DMS53 (cell line): ENCODE data around the gene KRTAP10-9.
"Not testable (repeated sequence)": the region's sequence is repeated elsewhere in the genome, so short reads cannot be mapped to it uniquely, and the experiment has no call there.

ENCODE experiments used
- DNase-seq: peaks from one replicate; lab custom pipeline; 2025; lab: John Stamatoyannopoulos, UW

Gene KRTAP10-9

DNA sequence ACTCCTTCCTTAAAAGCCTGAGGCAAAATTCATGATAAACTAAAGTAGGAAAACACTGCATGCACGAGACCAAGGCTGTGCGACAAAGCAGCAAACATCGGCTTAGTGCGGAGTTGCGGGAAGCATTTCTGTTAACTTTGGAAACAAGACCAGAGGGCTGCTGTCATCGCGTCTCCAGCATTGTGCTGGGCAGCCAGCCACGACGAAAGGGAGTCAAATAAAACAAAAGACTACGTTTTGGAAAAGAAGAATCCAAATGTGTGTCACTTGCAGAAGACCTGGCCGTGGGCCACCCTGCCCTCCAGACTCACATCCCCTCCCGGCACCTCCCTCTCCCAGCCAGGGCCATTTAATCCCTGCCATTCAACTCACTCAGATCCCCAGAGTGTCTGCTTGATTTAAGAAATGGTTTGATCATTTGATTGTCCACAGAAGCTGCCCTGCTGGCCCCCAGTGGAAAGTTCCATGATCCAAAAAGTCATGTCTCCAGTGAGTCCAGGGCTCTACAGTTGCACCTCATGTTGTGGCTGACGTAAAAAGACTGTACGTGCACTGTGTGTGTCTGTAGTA lies 16.9 kb downstream of the KRTAP10-9 start:
- DNase-seq, result no peak

DNA sequence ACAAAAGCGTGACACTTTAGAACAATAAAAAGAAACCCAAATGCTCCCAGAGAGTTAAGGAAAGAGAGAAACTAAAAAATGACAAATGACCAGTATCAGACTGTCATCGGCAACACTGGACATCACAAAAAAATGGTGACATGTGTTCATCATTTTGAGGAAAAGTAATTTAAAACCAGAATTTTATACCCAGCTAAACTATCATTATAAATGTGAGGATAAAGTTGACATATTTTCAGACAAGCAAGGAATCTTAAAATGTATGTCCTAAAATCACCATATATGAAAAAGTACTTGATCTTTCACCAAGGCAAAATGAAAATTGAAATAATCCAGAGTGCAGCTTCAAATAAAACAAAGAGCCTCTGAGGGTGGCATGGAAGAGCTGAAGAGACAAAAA lies 18.0 kb downstream of the KRTAP10-9 start:
- no peak for DNase-seq

DNA sequence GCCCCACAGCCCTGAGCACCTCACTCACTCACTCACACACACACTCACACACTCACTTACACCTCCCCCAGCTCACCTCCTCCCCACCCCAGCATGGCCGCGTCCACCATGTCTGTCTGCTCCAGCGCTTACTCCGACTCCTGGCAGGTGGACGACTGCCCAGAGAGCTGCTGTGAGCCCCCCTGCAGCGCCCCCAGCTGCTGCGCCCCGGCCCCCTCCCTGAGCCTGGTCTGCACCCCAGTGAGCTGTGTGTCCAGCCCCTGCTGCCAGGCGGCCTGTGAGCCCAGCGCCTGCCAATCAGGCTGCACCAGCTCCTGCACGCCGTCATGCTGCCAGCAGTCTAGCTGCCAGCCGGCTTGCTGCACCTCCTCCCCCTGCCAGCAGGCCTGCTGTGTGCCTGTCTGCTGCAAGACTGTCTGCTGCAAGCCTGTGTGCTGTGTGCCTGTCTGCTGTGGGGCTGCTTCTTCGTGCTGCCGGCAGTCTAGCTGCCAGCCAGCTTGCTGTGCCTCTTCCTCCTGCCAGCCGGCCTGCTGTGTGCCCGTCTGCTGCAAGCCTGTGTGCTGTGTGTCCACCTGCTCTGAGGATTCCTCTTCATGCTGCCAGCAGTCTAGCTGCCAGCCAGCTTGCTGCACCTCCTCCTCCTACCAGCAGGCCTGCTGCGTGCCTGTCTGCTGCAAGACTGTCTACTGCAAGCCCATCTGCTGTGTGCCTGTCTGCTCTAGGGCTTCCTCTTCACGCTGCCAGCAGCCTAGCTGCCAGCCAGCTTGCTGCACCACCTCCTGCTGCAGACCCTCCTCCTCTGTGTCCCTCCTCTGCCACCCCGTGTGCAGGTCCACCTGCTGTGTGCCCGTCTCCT lies 19.7 kb downstream of the KRTAP10-9 start, which contains the start of gene KRTAP10-11:
TSS of gene KRTAP10-11 (plus strand) at position 49 of the 856 bp plus-strand sequence. CDS start at position 94, 45 bp downstream.
- DNase-seq, result not testable (repeated sequence)

DNA sequence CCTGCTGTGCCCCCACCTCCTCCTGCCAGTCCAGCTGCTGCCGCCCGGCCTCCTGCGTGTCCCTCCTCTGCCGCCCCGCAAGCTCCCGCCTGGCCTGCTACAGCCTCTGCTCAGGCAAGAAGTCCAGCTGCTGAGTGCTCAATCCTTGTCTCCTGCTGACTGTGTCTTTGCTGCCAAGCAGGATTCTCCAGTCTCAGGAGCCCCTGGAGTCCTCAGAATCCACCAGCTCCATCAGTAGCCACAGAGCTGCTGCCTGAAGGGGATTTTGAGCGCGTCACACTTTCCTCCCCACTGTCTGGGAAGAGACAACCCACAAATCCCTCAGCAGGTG lies 20.3 kb downstream of the KRTAP10-9 start:
- no peak for DNase-seq

GRCh38 chr21:44648557-44649311 lies 21.8 kb downstream of the KRTAP10-9 start:
- no peak for DNase-seq

DNA sequence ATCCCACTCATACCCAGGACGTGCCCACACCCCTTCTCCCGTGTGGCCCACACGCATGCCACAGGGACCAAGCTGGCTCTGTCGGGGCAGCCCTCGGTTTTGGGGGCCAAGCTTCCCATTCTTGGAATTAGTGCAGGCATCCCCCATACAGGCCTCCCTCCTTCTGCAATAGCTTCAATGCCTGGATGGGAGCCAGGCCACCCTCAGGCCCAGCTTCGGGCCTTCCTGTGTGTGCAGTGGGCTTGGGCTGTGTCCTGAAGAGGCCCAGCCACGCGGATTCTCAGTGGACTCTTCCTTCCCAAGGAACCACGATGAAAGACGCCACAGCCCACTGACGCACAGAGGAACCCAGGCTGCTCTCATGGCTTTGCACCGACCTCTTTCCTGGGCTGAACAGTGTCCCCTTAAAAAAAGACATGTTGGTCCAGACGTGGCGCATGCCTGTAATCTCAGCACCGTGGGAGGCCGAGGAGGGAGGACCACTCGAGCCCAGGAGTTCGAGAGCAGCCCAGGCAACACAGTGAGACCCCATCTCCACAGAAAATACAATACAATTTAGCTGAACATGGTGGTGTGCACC lies 22.7 kb downstream of the KRTAP10-9 start:
- no peak for DNase-seq

DNA sequence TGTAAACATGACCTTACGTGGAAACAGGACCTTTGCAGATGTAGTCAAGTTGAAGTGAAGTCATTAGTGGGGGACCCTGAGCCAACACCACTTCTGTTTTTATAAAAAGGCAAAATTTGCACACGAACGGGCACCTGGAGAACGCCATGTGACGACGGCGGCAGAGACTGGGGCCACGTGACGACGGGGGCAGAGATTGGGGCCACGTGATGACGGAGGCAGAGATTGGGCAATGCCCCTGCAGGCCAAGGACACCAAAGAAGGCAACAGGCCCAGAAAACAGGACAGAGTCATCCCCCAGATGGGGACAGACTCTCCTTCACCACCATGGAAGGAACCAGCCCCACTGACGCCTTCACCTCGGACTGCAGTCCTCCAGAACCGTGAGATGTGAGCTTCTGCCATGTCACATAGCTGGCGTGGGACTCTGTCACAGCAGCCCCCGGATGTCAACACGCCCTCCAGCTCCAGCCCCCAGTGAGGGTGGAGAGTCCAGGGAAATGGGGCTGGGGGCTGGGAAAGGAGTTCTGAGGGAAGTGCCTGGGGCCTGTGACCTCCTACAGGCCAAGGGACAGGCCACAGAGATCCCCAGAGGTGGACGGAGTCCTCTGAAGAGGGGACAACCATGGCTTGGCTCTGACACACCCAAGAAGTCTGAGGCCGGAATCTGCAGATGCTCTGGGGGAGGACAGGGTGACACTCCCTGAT lies 23.5 kb downstream of the KRTAP10-9 start:
- DNase-seq, result no peak

- no peak for DNase-seq
Observed at GRCh38 chr21:44650973-44651675, 24.2 kb downstream of the KRTAP10-9 start.

- no peak for DNase-seq
Observed at GRCh38 chr21:44653123-44653522, 26.2 kb downstream of the KRTAP10-9 start.

- no peak for DNase-seq
Observed at GRCh38 chr21:44653656-44654575, 27.0 kb downstream of the KRTAP10-9 start.

DNA sequence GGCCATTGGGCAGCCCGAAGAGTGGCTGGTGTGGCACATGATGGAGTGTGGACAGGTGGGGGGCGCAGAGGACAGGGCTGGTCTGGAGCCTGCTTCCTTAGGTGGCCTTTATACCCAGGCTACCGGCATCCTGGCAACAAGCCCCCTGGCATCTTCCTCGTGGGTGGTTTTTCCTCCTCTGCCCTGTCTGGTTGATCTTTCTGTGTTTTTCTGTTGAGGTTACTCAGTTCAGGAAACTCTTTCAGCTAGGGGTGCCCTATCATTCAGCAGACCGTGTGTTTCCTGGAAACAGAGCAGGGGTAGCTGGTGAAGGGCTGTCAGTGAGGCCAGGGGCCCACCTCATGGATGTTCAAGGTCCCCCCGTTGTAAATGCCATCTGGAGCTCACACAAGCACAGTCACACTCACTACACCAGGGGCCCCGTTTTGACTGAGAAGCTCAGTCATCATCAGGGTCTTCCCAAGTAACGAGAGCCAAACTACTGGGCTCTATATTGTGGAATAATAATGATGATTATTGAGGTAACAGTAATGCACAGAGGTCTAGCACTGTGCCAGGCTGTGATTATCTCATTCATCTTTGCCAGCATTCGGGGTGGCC lies 27.8 kb downstream of the KRTAP10-9 start, which contains the start of gene KRTAP12-4:
TSS of gene KRTAP12-4 (minus strand) at position 84 of the 600 bp plus-strand sequence. CDS start at position 39, 45 bp downstream.
- DNase-seq, result no peak

DNA sequence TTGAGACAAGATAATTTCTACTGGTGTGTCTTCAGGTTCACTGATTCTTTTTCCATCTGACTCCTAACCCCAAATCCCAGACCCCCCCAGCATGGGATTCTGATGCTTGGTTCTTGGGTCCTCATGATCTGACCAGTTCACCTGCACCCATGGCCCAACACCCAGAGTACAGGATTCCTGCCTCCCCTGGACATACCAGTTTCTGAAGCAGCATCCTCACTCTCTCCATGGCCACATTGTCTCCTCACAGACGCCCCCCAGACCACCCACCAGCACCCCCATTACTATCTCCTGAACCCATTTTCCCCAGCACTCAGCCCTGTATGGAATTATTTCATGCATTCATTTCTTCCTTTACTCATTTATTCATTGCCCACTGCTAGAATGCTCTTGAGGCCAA lies 30.0 kb downstream of the KRTAP10-9 start:
- no peak for DNase-seq

GRCh38 chr21:44657635-44658540 lies 31.0 kb downstream of the KRTAP10-9 start, which contains the start of gene KRTAP12-3:
KRTAP12-3 (plus strand) TSS chr21:44657932; CDS start chr21:44657980, 48 bp downstream.
- no peak for DNase-seq

- DNase-seq, result no peak
Observed at GRCh38 chr21:44658541-44658910, 31.6 kb downstream of the KRTAP10-9 start.

- DNase-seq, result no peak
Observed at GRCh38 chr21:44658913-44659595, 32.2 kb downstream of the KRTAP10-9 start.

DNA sequence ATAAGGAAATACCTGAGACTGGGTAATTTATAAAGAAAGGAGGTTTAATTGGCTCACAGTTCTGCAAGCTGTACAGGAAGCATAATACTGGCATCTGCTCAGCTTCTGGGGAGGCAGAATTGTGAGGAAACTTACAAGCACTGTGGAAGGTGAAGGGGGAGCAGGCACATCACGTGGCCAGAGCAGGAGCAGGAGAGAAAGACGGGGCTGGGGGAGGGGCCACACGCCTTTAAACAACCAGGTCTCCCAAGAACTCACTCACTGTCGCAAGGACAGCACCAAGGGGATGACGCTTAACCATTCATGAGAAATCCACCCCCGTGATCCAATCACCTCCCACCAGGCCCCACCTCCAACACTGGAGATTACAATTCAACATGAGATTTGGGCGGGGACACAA lies 34.7 kb downstream of the KRTAP10-9 start:
- DNase-seq, result not testable (repeated sequence)

DNA sequence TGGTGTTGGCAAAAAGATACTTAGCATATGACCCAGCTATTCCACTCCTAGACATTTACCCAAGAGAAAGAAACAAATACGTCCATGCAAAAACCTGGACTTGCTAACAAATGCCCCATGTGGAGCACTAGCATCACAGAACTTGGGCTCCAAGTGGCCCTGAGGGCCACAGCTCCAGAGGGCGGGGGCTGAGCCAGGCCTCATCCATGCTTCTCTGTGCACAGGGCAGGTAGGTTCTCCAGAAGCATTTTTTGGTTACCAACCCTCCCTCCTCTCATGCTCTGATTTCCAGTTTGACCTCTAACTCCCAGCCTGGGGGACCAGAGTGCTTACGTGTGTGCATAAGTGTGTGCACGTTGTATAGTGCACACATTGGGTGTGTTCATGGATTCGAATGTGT lies 37.8 kb downstream of the KRTAP10-9 start:
- no peak for DNase-seq
